Activated CD4-positive, alpha-beta T cell treated with anti-CD3 and anti-CD28 coated beads, Interleukin-2, amount 10 ng/mL, durations not matched to agents 7 days and 5 days (primary cell): ENCODE data around the gene IDH3G. TPM values are rescaled to one million over a fixed set of nuclear protein-coding genes. Genes with fewer than 3 reads are reported as not detected.

ENCODE experiments used
- CTCF ChIA-PET: fragments of 350-600 bp; sonication (Branson Sonifier 250); formaldehyde crosslinking; loops from one replicate; lab custom pipeline; 2021; ENCODE audit warnings: antibody characterized with exemption; lab: Charles Lee
- POLR2A ChIA-PET: fragments of 350-600 bp; sonication (Branson Sonifier 250); formaldehyde crosslinking; loops from one replicate; lab custom pipeline; 2021; ENCODE audit warnings: antibody characterized with exemption; lab: Charles Lee
- DNase-seq: peaks from one replicate; pipeline ENCODE4 v3.0.0-alpha.2; 2020
- H3K27ac Mint-ChIP-seq: one replicate; pipeline ENCODE4 v1.8.0; 2021; ENCODE audit warnings: mild to moderate bottlenecking, moderate library complexity, mixed read lengths
- H3K27me3 Mint-ChIP-seq: one replicate; pipeline ENCODE4 v1.8.0; 2021; ENCODE audit warnings: mixed read lengths
- H3K36me3 Mint-ChIP-seq: one replicate; pipeline ENCODE4 v1.8.0; 2021; ENCODE audit warnings: low read depth, mixed read lengths
- H3K4me1 Mint-ChIP-seq: one replicate; pipeline ENCODE4 v1.8.0; 2021; ENCODE audit warnings: mixed read lengths
- H3K4me3 Mint-ChIP-seq: one replicate; pipeline ENCODE4 v1.8.0; 2021; ENCODE audit warnings: mild to moderate bottlenecking, moderate library complexity, mixed read lengths
- H3K9me3 Mint-ChIP-seq: one replicate; pipeline ENCODE4 v1.8.0; 2021; ENCODE audit warnings: mixed read lengths
- total RNA-seq, 2 experiments: library from RNA; stranded (reverse); gene quantifications; one replicate each; pipeline ENCODE4 v1.2.3, GENCODE V29; 2021

The IDH3G gene
- total RNA-seq, 2 experiments from 2014 or later = 60.1 to 64.8 TPM

DNA sequence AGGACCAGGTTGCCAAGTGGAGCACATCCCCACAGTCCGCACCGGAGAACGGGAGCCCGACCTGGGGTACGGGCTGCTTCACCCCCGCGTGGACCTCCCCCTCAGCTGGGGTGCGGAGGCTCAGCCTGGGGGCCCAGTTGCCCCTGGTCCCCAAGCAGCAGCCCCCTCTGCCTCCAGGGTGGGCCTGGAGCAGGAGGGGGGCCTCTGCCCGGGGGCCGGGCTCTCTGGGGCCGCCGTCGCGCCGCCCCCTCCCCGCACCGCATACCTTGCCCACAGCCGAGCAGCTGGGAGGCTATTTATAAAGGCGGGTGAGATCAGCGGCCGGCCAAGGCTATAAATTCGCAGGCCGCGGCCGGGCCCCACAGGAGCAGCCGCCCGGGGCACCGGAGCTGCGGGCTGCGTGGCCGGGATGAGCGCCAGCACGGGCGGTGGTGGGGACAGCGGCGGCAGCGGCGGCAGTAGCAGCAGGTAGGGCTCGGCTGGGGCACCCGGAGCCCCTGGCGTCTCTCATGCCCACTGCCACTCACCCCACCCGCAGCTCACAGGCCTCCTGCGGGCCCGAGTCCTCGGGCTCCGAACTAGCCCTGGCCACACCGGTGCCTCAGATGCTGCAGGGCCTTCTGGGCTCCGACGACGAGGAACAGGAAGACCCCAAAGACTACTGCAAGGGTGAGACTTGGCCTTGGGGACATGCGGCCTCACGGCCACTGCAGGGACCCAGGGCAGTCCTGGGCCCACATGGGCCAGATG, 13.3 kb downstream of the IDH3G start, which contains the start of gene SRPK3:
TSS of gene SRPK3 (plus strand) at position 364 of the 750 bp plus-strand sequence. CDS start at position 410, 46 bp downstream.
- Mint-ChIP-seq H3K4me1 (no peaks in the 10 kb centered on the region), H3K27me3 (peaks cover 8% of the 10 kb centered on the region), H3K4me3 (no peak within 1 kb of the TSS), H3K27ac (peak within 1 kb of the TSS; percentile 71), H3K36me3 (no peaks in the 10 kb centered on the region), H3K9me3 (no peaks in the 10 kb centered on the region)
- ChIA-PET POLR2A (no interaction called here), CTCF (interaction anchor here (1.7 kb wide), 1 partner anchor 166 kb away, joined by 3 read pairs; no protein-coding TSS in a partner anchor)
- no peak for DNase-seq

DNA sequence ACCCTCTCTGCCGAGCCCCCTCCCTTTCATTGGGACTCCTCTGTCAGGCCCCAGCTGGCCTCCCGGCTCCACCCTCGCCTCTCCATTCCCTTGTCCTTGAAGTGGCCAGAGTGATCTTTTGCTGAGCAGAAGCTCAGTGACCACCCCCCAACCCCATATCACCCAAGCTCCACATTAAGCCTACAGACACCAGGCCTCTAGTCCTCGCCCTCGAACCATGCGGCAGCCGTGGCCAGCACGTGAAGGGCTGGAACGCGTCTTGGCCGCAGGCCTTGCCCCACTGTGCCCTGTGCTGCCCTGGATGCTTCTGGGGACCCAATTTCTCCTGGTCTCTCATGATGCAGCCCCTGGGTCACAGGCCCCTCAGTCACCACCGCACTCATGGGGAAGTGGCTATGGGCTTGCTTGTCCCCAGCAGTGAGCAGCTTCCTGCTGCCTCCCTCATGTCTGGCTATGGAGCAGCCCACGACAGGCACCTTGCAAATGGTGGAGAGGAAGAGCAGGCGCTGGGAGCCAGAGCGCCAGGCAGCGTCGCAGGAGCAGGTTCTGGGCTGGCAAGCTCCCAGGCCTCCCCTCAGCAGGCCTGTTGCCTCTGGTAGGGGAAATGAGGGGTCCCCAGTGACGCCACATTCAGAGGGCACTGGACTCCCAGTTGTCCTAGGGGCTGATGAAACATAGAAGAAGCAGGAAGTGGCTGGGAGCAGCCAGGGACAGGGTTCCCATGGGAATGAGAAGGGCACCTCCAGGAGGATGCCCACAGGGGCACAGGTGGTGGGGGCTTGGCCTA, 14.1 kb downstream of the IDH3G start:
- Mint-ChIP-seq H3K4me3 (no peak overlapping the region), H3K27me3 (peaks cover 8% of the 10 kb centered on the region), H3K9me3 (no peaks in the 10 kb centered on the region), H3K36me3 (no peaks in the 10 kb centered on the region), H3K4me1 (no peaks in the 10 kb centered on the region), H3K27ac (peak overlapping the region; percentile 71)
- ChIA-PET CTCF (interaction anchor here (1.7 kb wide), 1 partner anchor 167 kb away, joined by 3 read pairs; no protein-coding TSS in a partner anchor), POLR2A (no interaction called here)
- no peak for DNase-seq

DNA sequence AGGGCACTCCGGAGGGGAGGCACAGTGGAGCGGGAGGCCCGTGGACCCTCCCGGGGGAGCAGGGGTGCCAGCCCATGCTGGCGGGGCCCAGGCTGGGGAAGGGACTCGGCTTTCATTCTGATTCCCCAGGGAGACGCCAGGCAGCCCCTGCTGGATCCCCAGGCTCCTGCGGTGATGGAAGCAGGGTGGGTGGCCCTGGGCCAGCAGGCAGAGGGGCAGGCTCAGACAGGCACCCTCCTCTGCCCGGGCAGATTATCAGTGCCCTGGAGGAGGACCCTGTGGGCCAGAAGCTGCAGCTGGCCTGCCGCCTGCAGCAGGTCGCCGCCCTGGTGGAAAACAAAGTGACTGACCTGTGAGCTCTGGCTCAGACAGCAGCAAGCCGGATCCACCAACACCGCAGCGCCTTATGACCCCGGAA, 15.5 kb downstream of the IDH3G start:
- CTCF ChIA-PET = interaction anchor here (1.3 to 1.4 kb wide), 2 partner anchors 11 to 29 kb away, joined by 3 to 4 read pairs; no protein-coding TSS in a partner anchor
- DNase-seq = no peak
- no peaks in the 10 kb centered on the region for H3K36me3 Mint-ChIP-seq
- H3K27me3 Mint-ChIP-seq = peaks cover 8% of the 10 kb centered on the region
- no peaks in the 10 kb centered on the region for H3K4me1 Mint-ChIP-seq
- H3K4me3 Mint-ChIP-seq = no peak overlapping the region
- POLR2A ChIA-PET = no interaction called here
- H3K9me3 Mint-ChIP-seq = no peaks in the 10 kb centered on the region
- no peak overlapping the region for H3K27ac Mint-ChIP-seq

DNA sequence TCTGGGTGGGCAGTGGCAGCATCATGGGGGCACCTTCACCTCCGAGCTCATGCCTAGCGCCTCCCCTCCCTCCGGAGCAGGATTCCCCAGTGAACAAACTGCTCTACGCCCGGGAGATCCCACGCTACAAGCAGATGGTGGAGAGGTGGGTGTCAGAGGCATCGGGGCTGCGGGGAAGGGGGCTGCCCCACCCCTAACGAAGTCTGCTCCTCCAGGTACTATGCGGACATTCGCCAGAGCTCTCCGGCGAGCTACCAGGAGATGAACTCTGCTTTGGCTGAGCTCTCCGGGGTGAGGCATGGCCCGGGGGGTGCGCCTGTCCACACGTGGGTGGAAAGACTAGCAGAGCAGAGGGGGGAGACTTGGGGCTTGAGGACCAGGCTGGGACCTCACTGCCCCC, 16.0 kb downstream of the IDH3G start:
- ChIA-PET POLR2A (no interaction called here), CTCF (interaction anchor here (1.0 to 1.4 kb wide), 3 partner anchors 12 to 30 kb away, joined by 3 to 4 read pairs (median 3); no protein-coding TSS in a partner anchor)
- DNase-seq = no peak
- no peaks in the 10 kb centered on the region for H3K4me1 Mint-ChIP-seq
- no peaks in the 10 kb centered on the region for H3K36me3 Mint-ChIP-seq
- no peak overlapping the region for H3K4me3 Mint-ChIP-seq
- no peaks in the 10 kb centered on the region for H3K9me3 Mint-ChIP-seq
- H3K27ac Mint-ChIP-seq = peak overlapping the region; percentile 41
- H3K27me3 Mint-ChIP-seq = peaks cover 8% of the 10 kb centered on the region

DNA sequence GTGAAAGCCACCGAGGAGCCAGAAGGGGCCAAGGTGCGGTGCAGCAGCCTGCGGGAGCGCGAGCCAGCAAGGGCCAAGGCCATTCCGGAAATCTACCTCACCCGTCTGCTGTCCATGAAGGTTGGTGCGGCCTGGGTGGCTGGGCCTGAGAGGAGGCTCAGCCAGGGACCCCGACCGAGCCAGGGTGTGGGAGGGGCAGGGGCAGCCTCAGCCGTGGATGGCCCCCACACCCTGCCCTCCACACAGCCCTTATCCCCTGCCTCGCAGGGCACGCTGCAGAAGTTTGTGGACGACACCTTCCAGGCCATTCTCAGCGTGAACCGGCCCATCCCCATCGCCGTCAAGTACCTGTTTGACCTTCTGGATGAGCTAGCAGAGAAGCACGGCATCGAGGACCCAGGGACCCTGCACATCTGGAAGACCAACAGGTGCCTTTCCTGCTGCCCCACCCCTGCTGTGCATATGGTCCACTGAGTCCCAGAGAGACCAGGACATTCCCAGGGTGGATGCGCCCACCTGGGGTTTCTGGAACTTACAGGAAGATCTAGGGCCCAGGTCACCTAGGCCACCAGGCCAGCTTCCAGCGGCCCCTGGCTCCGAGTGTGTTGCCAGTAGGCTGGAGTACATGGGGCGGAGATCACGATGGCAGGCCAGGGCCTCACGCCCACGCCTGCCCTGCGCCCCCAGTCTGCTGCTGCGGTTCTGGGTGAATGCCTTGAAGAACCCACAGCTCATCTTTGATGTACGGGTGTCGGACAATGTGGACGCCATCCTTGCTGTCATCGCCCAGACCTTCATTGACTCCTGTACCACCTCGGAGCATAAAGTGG, 16.7 kb downstream of the IDH3G start:
- no peak overlapping the region for H3K4me3 Mint-ChIP-seq
- no peaks in the 10 kb centered on the region for H3K4me1 Mint-ChIP-seq
- H3K9me3 Mint-ChIP-seq = no peaks in the 10 kb centered on the region
- DNase-seq = no peak
- ChIA-PET CTCF (interaction anchor here (1.0 kb wide), 1 partner anchor 14 kb away, joined by 3 read pairs; no protein-coding TSS in a partner anchor), POLR2A (no interaction called here)
- no peak overlapping the region for H3K27ac Mint-ChIP-seq
- no peaks in the 10 kb centered on the region for H3K36me3 Mint-ChIP-seq
- H3K27me3 Mint-ChIP-seq = peaks cover 8% of the 10 kb centered on the region

DNA sequence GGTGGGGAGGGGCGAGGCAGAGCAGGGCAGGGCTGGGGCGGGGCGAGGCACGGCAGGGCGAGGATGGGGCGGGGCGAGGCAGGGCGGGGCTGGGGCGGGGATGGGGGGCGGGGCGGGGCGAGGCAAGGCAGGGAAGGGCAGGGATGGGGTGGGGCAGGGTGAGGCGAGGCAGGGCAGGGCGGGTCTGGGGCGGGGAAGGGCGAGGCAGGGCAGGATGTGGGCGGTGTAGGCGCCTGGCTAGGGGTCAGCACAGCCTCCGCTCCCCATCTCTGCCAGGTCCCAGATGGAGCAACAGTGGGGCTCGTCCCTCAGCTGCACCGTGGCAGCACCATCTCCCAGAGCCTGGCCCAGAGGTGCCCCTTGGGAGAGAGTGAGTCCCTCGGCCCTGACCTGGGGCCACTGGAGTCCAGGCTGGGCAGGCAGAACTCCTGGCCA, 17.5 kb downstream of the IDH3G start:
- Mint-ChIP-seq H3K27ac (no peak overlapping the region), H3K9me3 (no peaks in the 10 kb centered on the region), H3K36me3 (no peaks in the 10 kb centered on the region), H3K4me3 (no peak overlapping the region), H3K4me1 (no peaks in the 10 kb centered on the region), H3K27me3 (peaks cover 8% of the 10 kb centered on the region)
- no peak for DNase-seq
- POLR2A ChIA-PET = no interaction called here
- CTCF ChIA-PET = no interaction called here

DNA sequence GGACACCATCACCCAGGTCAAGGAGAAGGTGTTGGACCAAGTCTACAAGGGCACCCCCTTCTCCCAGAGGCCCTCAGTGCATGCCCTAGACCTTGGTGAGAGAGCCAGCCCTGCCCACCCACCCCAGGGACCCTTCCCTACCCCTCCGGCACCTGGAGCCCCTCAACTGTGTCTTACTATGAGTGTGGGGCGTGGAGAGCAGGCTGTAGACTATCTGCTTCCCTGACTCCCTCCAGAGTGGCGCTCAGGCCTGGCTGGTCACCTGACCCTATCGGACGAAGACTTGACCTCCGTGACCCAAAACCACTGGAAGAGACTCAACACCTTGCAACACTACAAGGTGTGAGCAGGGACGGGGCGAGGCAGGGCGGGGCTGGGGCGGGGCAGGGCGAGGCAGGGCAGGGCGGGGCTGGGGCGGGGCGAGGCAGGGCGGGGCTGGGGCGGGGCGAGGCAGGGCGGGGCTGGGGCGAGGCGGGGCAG, 18.0 kb downstream of the IDH3G start:
- DNase-seq = no peak
- Mint-ChIP-seq H3K27me3 (peaks cover 8% of the 10 kb centered on the region), H3K4me1 (no peaks in the 10 kb centered on the region), H3K4me3 (no peak overlapping the region), H3K27ac (no peak overlapping the region), H3K9me3 (no peaks in the 10 kb centered on the region), H3K36me3 (no peaks in the 10 kb centered on the region)
- ChIA-PET POLR2A (no interaction called here), CTCF (no interaction called here)

DNA sequence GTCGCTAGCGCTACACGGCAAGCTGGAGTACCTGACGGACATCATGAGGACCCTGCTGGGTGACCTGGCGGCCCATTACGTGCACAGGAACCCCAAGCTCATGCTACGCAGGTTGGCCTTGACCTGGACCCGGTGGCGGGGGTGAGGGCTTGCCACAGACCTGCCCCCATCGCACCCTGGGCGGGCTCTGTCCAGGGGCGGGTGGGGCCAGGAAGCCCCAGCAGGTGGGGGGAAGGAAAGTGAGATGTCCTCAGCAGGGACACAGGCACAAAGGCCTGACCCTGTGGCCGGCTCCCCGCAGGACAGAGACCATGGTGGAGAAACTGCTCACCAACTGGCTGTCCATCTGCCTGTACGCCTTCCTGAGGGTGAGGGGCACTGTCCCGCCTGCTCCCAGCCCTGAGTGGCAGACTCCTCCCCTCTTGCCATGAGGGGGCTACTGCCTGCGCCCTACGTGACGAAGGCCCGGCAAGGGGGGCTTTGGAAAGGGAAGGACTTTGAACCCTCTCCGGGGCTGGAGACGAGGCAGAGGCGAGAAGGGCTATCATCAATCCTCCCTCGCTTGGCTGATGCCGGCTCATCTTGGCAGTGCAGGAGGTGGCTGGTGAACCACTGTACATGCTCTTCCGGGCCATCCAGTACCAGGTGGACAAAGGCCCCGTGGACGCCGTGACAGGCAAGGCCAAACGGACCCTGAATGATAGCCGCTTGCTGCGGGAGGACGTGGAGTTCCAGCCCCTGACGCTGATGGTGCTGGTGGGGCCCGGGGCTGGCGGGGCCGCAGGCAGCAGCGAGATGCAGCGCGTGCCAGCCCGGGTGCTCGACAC, 18.7 kb downstream of the IDH3G start:
- CTCF ChIA-PET = no interaction called here

DNA sequence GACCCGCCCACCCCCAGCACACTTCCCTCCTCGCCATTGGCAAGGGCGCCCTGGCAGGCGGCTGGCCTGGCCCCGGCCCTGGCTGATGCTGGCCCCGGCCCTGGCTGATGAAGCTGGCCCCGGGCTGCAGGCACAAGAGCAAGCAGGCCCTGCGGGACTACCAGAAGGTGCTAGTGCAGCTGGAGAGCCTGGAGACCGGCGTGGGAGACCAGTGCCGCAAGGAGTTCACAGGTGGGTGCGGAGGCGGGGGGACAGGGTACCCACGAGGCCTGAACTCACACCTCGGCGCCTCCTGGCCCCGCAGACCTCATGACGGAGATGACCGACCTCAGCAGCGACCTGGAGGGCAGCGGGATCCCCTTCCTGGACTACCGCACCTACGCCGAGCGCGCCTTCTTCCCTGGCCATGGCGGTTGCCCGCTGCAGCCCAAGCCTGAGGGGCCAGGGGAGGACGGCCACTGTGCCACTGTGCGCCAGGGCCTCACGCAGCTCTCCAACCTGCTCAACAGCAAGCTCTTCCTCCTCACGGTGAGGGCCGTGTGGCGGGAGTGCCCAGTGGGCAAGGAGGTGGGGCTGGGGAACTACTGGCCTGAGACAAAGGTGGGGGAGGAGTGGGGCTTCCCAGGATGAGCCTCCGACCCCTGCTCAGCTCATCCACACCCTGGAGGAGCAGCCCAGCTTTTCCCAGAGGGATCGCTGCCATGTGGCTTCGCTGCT, 19.4 kb downstream of the IDH3G start:
- Mint-ChIP-seq H3K27me3 (peaks cover 1% of the 10 kb centered on the region), H3K4me3 (no peak overlapping the region), H3K36me3 (no peaks in the 10 kb centered on the region), H3K27ac (no peak overlapping the region), H3K9me3 (no peaks in the 10 kb centered on the region), H3K4me1 (no peaks in the 10 kb centered on the region)
- DNase-seq = no peak
- ChIA-PET CTCF (interaction anchor here (1.3 kb wide), 1 partner anchor 12 kb away, joined by 3 read pairs; no protein-coding TSS in a partner anchor), POLR2A (no interaction called here)

More for the DNA sequence above, 18.7 kb downstream of the IDH3G start:
- no peak overlapping the region for H3K4me3 Mint-ChIP-seq
- no peaks in the 10 kb centered on the region for H3K9me3 Mint-ChIP-seq
- no peak overlapping the region for H3K27ac Mint-ChIP-seq
- H3K4me1 Mint-ChIP-seq = no peaks in the 10 kb centered on the region
- H3K27me3 Mint-ChIP-seq = peaks cover 8% of the 10 kb centered on the region
- no peaks in the 10 kb centered on the region for H3K36me3 Mint-ChIP-seq
- DNase-seq = no peak
- POLR2A ChIA-PET = no interaction called here

DNA sequence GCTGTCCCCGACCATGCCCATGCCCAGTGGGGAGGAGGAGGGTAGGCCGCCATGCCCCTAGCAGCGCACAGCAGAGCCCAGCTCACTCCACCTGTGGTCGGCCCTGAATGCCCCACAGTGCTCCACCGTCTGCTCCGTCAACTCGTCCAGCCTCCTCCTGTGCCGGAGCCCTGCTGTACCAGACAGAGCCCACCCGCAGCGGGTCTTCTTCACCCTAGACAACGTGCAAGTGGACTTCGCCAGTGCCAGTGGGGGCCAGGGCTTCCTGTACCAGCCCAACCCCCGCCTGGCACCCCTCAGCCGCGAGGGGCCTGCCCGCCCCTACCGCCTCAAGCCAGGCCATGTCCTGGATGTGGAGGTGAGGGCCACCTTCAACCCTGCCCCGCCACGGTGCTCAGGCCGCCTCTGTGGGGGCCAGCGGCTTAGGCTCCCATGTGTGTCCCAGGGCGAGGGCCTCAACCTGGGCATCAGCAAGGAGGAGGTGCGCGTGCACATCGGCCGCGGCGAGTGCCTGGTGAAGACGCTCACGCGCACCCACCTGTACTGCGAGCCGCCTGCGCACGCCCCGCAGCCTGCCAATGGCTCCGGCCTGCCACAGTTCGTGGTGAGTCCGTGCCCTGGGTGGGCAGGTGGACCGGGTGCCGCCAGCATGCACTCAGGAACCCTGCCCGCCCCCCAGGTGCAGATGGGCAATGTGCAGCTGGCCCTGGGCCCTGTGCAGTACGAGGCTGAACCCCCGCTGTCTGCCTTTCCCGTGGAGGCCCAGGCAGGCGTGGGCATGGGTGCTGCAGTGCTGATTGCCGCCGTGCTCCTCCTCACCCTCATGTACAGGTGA, 20.2 kb downstream of the IDH3G start:
- H3K4me1 Mint-ChIP-seq = no peaks in the 10 kb centered on the region

More for the DNA sequence above, 20.2 kb downstream of the IDH3G start:
- Mint-ChIP-seq H3K27ac (no peak overlapping the region), H3K27me3 (no peaks in the 10 kb centered on the region), H3K9me3 (no peaks in the 10 kb centered on the region), H3K36me3 (no peaks in the 10 kb centered on the region), H3K4me3 (no peak overlapping the region)
- CTCF ChIA-PET = interaction anchor here (1.3 kb wide), 1 partner anchor 11 kb away, joined by 3 read pairs; no protein-coding TSS in a partner anchor
- no peak for DNase-seq
- POLR2A ChIA-PET = no interaction called here
